ENCODE data around the gene ATP2A3. TPM values are rescaled to one million over a fixed set of nuclear protein-coding genes. Genes with fewer than 3 reads are reported as not detected.
A peak's percentile ranks its signal among the peaks of the same experiment; 100 is the strongest.

ATP2A3 gene
- total and polyA plus RNA-seq, 4 donors = 16.6 to 64.6 (median 25.5) TPM

- WGBS, 2 donors = 26 to 37% methylated on average over 44 of the region's 44 CpGs
- H3K27ac ChIP-seq (ENCODE audit: low read depth in 1 of 2, low read length in 1 of 2) = no peak overlapping the region
Measured at GRCh38 chr17:4004517-4005295, 40.5 kb upstream of the ATP2A3 start.

GRCh38 chr17:4003501-4004421 lies 39.5 kb upstream of the ATP2A3 start:
- peaks cover 0 to 27% (median 6%) of the 10 kb centered on the region in 5 donors for H3K4me1 ChIP-seq (ENCODE audit: control insufficient read depth in 5 of 5, insufficient read depth in 5 of 5, low read length in 5 of 5)
- H3K36me3 ChIP-seq (ENCODE audit: control insufficient read depth in 4 of 4, insufficient read depth in 4 of 4, low read length in 4 of 4) = peaks cover 13 to 28% (median 18%) of the 10 kb centered on the region in 4 donors
- ATAC-seq (ENCODE audit: insufficient read depth, low FRiP score) (no peak), DNase-seq (no peak)
- H3K27ac ChIP-seq (ENCODE audit: low read depth in 1 of 2, low read length in 1 of 2) = no peak overlapping the region
- no peaks in the 10 kb centered on the region for H3K9me3 ChIP-seq (ENCODE audit: control insufficient read depth in 4 of 4, insufficient read depth in 3 of 4, low read length in 3 of 4)
- no peak overlapping the region for H3K9ac ChIP-seq (ENCODE audit: insufficient read depth in 1 of 2, low read length in 2 of 2)
- TF ChIP-seq CTCF (IDR thresholded peaks at IDR 0.05; ENCODE audit: control extremely low read depth, extremely low read depth) = no peak
- H3K4me3 ChIP-seq = no peak overlapping the region
- H3K27me3 ChIP-seq (ENCODE audit: control insufficient read depth in 3 of 3, insufficient read depth in 3 of 3, low read length in 2 of 3) = peaks cover 0 to 3% (median 0%) of the 10 kb centered on the region in 3 donors
- 75 to 83% methylated on average over 41 to 46 of the region's 46 CpGs for WGBS, 2 donors

More at GRCh38 chr17:4004517-4005295, 40.5 kb upstream of the ATP2A3 start:
- Histone ChIP-seq H3K4me1 (ENCODE audit: control insufficient read depth in 5 of 5, insufficient read depth in 5 of 5, low read length in 5 of 5) (peaks cover 0 to 37% (median 6%) of the 10 kb centered on the region in 5 donors), H3K9ac (ENCODE audit: insufficient read depth in 1 of 2, low read length in 2 of 2) (no peak overlapping the region), H3K27me3 (ENCODE audit: control insufficient read depth in 3 of 3, insufficient read depth in 3 of 3, low read length in 2 of 3) (peaks cover 0 to 3% (median 0%) of the 10 kb centered on the region in 3 donors), H3K36me3 (ENCODE audit: control insufficient read depth in 4 of 4, insufficient read depth in 4 of 4, low read length in 4 of 4) (peaks cover 14 to 36% (median 22%) of the 10 kb centered on the region in 4 donors), H3K4me3 (no peak overlapping the region), H3K9me3 (ENCODE audit: control insufficient read depth in 4 of 4, insufficient read depth in 3 of 4, low read length in 3 of 4) (no peaks in the 10 kb centered on the region)
- ATAC-seq (ENCODE audit: insufficient read depth, low FRiP score) (peak; percentile 39), DNase-seq (peak; percentile 57 to 64 (median 62))
- TF ChIP-seq CTCF (IDR thresholded peaks at IDR 0.05; ENCODE audit: control extremely low read depth, extremely low read depth) = peak; percentile 76

GRCh38 chr17:4003131-4003500 lies 38.9 kb upstream of the ATP2A3 start:
- DNase-seq (no peak), ATAC-seq (ENCODE audit: insufficient read depth, low FRiP score) (no peak)
- no peak overlapping the region for H3K27ac ChIP-seq (ENCODE audit: low read depth in 1 of 2, low read length in 1 of 2)
- H3K4me1 ChIP-seq (ENCODE audit: control insufficient read depth in 5 of 5, insufficient read depth in 5 of 5, low read length in 5 of 5) = peaks cover 0 to 21% (median 6%) of the 10 kb centered on the region in 5 donors
- peaks cover 0 to 3% (median 0%) of the 10 kb centered on the region in 3 donors for H3K27me3 ChIP-seq (ENCODE audit: control insufficient read depth in 3 of 3, insufficient read depth in 3 of 3, low read length in 2 of 3)
- H3K36me3 ChIP-seq (ENCODE audit: control insufficient read depth in 4 of 4, insufficient read depth in 4 of 4, low read length in 4 of 4) = peaks cover 11 to 25% (median 15%) of the 10 kb centered on the region in 4 donors
- H3K4me3 ChIP-seq = no peak overlapping the region
- no peaks in the 10 kb centered on the region for H3K9me3 ChIP-seq (ENCODE audit: control insufficient read depth in 4 of 4, insufficient read depth in 3 of 4, low read length in 3 of 4)
- WGBS, 2 donors = 89% methylated on average over 21 of the region's 21 CpGs
- no peak overlapping the region for H3K9ac ChIP-seq (ENCODE audit: insufficient read depth in 1 of 2, low read length in 2 of 2)
- no peak for TF ChIP-seq CTCF (IDR thresholded peaks at IDR 0.05; ENCODE audit: control extremely low read depth, extremely low read depth)

Measured in lung (tissue), 12 donors.